Stimulated activated CD4-positive, alpha-beta T cell treated with anti-CD3 and anti-CD28 coated beads, Interleukin-4, amount 100 ng/mL, for 4 hours (primary cell): ENCODE data around the gene NRBP1.
A peak's percentile ranks its signal among the peaks of the same experiment; 100 is the strongest.
"Not testable (repeated sequence)": the region's sequence is repeated elsewhere in the genome, so short reads cannot be mapped to it uniquely, and the experiment has no call there.

Source experiments
- DNase-seq, 2 experiments: peaks; one replicate each; pipeline ENCODE4 v3.0.0-alpha.2; 2020

Gene NRBP1

GRCh38 chr2:27422958-27423357 lies 5.5 kb upstream of the NRBP1 start:
- DNase-seq: no peak

- DNase-seq: not testable (repeated sequence)
Measured at GRCh38 chr2:27425039-27425438, 3.4 kb upstream of the NRBP1 start.

- DNase-seq: no peak
Measured at GRCh38 chr2:27427863-27428212, 593 bp upstream of the NRBP1 start.

- peak; percentile 60 to 65 for DNase-seq
Measured at GRCh38 chr2:27428978-27429541, 629 bp downstream of the NRBP1 start.

GRCh38 chr2:27431395-27431794 lies 3.0 kb downstream of the NRBP1 start:
- DNase-seq: peak in 1 of 2 experiments; percentile 45

GRCh38 chr2:27435628-27436027 lies 7.2 kb downstream of the NRBP1 start:
- no peak for DNase-seq

GRCh38 chr2:27441226-27441926 lies 12.9 kb downstream of the NRBP1 start:
- DNase-seq: no peak

- peak; percentile 24 to 34 for DNase-seq
Measured at GRCh38 chr2:27441958-27442919, 13.8 kb downstream of the NRBP1 start, which contains the start of gene KRTCAP3. Gene KRTCAP3, plus strand, starts transcription at chr2:27442381. Its CDS starts 32 bp downstream, at chr2:27442413.

- DNase-seq: no peak
Measured at GRCh38 chr2:27442920-27443282, 14.5 kb downstream of the NRBP1 start.

GRCh38 chr2:27445155-27445554 lies 16.7 kb downstream of the NRBP1 start:
- no peak for DNase-seq

GRCh38 chr2:27445615-27446014 lies 17.2 kb downstream of the NRBP1 start:
- DNase-seq: no peak

- DNase-seq: no peak
Measured at GRCh38 chr2:27446057-27446456, 17.6 kb downstream of the NRBP1 start.

- DNase-seq: no peak
Measured at GRCh38 chr2:27448381-27448780, 19.9 kb downstream of the NRBP1 start.

GRCh38 chr2:27451095-27451494 lies 22.7 kb downstream of the NRBP1 start:
- no peak for DNase-seq

GRCh38 chr2:27453968-27454367 lies 25.5 kb downstream of the NRBP1 start:
- no peak for DNase-seq

- DNase-seq: no peak
Measured at GRCh38 chr2:27461118-27461517, 32.7 kb downstream of the NRBP1 start.

- DNase-seq: no peak
Measured at GRCh38 chr2:27464443-27464842, 36.0 kb downstream of the NRBP1 start.

- no peak for DNase-seq
Measured at GRCh38 chr2:27471961-27472360, 43.5 kb downstream of the NRBP1 start.

GRCh38 chr2:27485496-27485895 lies 57.1 kb downstream of the NRBP1 start:
- no peak for DNase-seq

GRCh38 chr2:27489118-27489497 lies 60.7 kb downstream of the NRBP1 start:
- no peak for DNase-seq

- peak; percentile 96 to 99 for DNase-seq
Measured at GRCh38 chr2:27489498-27490397, 61.3 kb downstream of the NRBP1 start, which contains the start of gene IFT172. Gene IFT172, minus strand, starts transcription at chr2:27489743. Its CDS starts 90 bp downstream, at chr2:27489653.
